ENCODE data around the gene DSC1. TPM values are rescaled to one million over a fixed set of nuclear protein-coding genes. Genes with fewer than 3 reads are reported as not detected.
A peak's percentile ranks its signal among the peaks of the same experiment; 100 is the strongest.

The DSC1 gene
- total RNA-seq, 1 experiment from 2014 or later = not detected

DNA sequence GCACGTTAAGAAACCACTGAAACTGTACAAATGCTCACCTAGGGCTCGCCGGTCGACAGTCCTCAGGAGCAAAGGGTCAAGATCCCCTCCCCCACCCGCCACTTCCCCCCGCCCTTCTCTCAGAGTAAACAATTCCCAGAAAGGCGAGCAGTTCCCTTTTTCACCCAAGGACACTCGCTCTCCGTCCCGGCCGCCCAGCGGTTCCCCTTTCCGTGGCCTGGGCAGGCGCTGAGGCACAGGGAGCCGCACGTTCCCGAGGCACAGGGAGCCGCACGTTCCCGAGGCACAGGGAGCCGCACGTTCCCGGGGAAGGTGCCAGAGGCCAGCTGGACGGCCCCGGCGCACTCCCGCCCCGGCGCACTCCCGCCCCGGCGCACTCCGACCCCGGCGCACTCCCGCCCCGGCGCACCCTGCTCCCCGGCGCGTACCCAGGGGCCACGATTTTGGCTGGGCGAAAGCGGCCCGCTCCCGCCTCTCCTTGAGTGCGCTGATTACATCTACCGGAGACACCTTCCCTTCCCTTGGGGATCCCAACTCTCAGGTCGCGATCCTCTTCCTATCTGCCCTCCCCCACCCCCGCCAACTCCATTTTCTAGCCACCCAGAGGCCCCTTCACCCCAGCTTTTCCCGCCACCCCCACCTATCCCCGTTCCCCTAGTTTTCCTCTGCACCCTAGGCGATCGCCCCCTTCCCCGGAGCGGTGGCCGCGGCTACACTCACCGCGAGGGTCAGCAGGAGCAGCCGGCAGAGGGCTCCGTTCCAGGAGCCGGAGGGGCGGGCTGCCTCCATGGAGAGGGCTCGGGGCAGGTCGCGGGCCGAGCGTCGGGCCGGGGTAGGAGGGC lies 61.3 kb downstream of the DSC1 start:
- Histone ChIP-seq H3K27ac (ENCODE audit: low read length) (no peak overlapping the region), H3K4me3 (ENCODE audit: low read depth in 2 of 2, low read length in 2 of 2) (peak overlapping the region; percentile 37 to 44), H3K9me3 (ENCODE audit: control insufficient read depth, insufficient read depth, low read depth, low read length) (no peaks in the 10 kb centered on the region), H3K36me3 (ENCODE audit: control insufficient read depth, insufficient read depth, low read length) (no peaks in the 10 kb centered on the region; the same call in 1 of the 2 replicates), H3K4me1 (ENCODE audit: control insufficient read depth, insufficient read depth, low read length) (no peaks in the 10 kb centered on the region), H3K27me3 (ENCODE audit: control insufficient read depth, insufficient read depth, low read length) (peaks cover 2% of the 10 kb centered on the region; the same call in 1 of the 2 replicates)
- ATAC-seq (peak; percentile 83), DNase-seq (ENCODE audit: low read depth, low spot score) (no peak)
- POLR2A ChIA-PET = no interaction called here
- TF ChIP-seq, protein P1, sequence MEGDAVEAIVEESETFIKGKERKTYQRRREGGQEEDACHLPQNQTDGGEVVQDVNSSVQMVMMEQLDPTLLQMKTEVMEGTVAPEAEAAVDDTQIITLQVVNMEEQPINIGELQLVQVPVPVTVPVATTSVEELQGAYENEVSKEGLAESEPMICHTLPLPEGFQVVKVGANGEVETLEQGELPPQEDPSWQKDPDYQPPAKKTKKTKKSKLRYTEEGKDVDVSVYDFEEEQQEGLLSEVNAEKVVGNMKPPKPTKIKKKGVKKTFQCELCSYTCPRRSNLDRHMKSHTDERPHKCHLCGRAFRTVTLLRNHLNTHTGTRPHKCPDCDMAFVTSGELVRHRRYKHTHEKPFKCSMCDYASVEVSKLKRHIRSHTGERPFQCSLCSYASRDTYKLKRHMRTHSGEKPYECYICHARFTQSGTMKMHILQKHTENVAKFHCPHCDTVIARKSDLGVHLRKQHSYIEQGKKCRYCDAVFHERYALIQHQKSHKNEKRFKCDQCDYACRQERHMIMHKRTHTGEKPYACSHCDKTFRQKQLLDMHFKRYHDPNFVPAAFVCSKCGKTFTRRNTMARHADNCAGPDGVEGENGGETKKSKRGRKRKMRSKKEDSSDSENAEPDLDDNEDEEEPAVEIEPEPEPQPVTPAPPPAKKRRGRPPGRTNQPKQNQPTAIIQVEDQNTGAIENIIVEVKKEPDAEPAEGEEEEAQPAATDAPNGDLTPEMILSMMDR (IDR thresholded peaks at IDR 0.05) = peak; percentile 27
- TF ChIP-seq, protein P2, sequence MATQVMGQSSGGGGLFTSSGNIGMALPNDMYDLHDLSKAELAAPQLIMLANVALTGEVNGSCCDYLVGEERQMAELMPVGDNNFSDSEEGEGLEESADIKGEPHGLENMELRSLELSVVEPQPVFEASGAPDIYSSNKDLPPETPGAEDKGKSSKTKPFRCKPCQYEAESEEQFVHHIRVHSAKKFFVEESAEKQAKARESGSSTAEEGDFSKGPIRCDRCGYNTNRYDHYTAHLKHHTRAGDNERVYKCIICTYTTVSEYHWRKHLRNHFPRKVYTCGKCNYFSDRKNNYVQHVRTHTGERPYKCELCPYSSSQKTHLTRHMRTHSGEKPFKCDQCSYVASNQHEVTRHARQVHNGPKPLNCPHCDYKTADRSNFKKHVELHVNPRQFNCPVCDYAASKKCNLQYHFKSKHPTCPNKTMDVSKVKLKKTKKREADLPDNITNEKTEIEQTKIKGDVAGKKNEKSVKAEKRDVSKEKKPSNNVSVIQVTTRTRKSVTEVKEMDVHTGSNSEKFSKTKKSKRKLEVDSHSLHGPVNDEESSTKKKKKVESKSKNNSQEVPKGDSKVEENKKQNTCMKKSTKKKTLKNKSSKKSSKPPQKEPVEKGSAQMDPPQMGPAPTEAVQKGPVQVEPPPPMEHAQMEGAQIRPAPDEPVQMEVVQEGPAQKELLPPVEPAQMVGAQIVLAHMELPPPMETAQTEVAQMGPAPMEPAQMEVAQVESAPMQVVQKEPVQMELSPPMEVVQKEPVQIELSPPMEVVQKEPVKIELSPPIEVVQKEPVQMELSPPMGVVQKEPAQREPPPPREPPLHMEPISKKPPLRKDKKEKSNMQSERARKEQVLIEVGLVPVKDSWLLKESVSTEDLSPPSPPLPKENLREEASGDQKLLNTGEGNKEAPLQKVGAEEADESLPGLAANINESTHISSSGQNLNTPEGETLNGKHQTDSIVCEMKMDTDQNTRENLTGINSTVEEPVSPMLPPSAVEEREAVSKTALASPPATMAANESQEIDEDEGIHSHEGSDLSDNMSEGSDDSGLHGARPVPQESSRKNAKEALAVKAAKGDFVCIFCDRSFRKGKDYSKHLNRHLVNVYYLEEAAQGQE (IDR thresholded peaks at IDR 0.05; ENCODE audit: insufficient read depth in 1 of 2, low read depth in 2 of 2, low read length in 1 of 2) = no peak
- TF ChIP-seq SIN3A (IDR thresholded peaks at IDR 0.05; ENCODE audit: borderline replicate concordance, insufficient read depth, low read depth, low read length) (no peak), TCF7L2 (IDR thresholded peaks at IDR 0.05; ENCODE audit: low read depth, low read length) (no peak), POLR2AphosphoS5 (IDR thresholded peaks at IDR 0.05; ENCODE audit: low read depth, low read length) (no peak)
- CTCF ChIA-PET = no interaction called here
- BruUV-seq (replicated peaks) = no TSS peak
- in situ Hi-C loops (cut with HindIII; ENCODE audit: low pct_unique_long_range_greater_than_20kb, low sequenced_read_pairs) (no loop called here), intact Hi-C loops (cut with micrococcal nuclease; ENCODE audit: unreplicated experiment) (no loop called here)

DNA sequence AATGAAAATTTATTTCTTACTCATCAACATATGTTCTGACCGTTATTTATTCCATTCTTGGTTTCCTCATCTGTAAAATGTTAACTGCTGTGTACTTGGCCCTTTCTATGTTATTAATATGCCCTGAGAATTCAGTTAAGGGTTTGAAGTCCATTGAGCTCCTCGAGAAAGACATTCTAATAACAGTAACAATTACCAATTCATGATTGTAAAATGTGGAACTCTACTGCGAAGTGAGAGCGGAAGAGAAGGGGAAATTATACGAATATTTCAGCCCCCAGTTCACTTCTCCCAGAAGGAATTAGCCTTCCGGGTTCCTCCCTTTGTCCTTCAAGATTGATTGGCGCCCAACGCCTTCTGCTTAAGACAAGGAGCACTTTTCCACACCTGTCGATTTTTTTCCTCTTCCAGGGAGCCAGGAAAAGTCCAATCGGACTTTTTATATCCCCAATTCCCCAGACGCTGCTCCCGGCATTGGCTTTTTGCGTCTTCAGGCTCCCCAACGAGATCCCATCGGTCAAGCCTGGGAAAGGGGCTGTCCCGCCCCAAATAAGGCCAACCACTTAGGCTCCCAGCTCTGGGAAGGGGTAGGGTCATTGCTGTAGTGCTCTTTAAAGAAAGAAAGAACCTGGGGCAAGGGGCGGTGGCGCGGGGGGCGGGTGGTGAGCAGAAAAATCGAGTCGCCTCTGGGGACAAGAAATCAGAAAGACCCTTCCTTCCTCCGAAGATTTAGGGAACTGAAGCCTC lies 62.0 kb downstream of the DSC1 start:
- ChIA-PET POLR2A (no interaction called here), CTCF (no interaction called here)
- DNase-seq (ENCODE audit: low read depth, low spot score) = no peak
- H3K9me3 ChIP-seq (ENCODE audit: control insufficient read depth, insufficient read depth, low read depth, low read length) = no peaks in the 10 kb centered on the region
- H3K4me1 ChIP-seq (ENCODE audit: control insufficient read depth, insufficient read depth, low read length) = no peaks in the 10 kb centered on the region
- H3K27me3 ChIP-seq (ENCODE audit: control insufficient read depth, insufficient read depth, low read length) = peaks cover 2% of the 10 kb centered on the region; the same call in 1 of the 2 replicates
- TF ChIP-seq, protein P2 (IDR thresholded peaks at IDR 0.05; ENCODE audit: insufficient read depth in 1 of 2, low read depth in 2 of 2, low read length in 1 of 2) = no peak
- TF ChIP-seq, protein P1 (IDR thresholded peaks at IDR 0.05) = no peak
- TF ChIP-seq SIN3A (IDR thresholded peaks at IDR 0.05; ENCODE audit: borderline replicate concordance, insufficient read depth, low read depth, low read length) (no peak), POLR2AphosphoS5 (IDR thresholded peaks at IDR 0.05; ENCODE audit: low read depth, low read length) (no peak), TCF7L2 (IDR thresholded peaks at IDR 0.05; ENCODE audit: low read depth, low read length) (no peak)
- no peaks in the 10 kb centered on the region; the same call in 1 of the 2 replicates for H3K36me3 ChIP-seq (ENCODE audit: control insufficient read depth, insufficient read depth, low read length)
- ATAC-seq = no peak
- peak overlapping the region; percentile 37 to 39 for H3K4me3 ChIP-seq (ENCODE audit: low read depth in 2 of 2, low read length in 2 of 2)
- no TSS peak for BruUV-seq (replicated peaks)
- intact Hi-C loops (cut with micrococcal nuclease; ENCODE audit: unreplicated experiment) (no loop called here), in situ Hi-C loops (cut with HindIII; ENCODE audit: low pct_unique_long_range_greater_than_20kb, low sequenced_read_pairs) (no loop called here)
- H3K27ac ChIP-seq (ENCODE audit: low read length) = no peak overlapping the region

Measured in Panc1 (cell line).